NCI-H1105 treated with DMSO at 0.1 percent for 48 hours (cell line): ENCODE measurements around the gene ANO4.
"Not testable (repeated sequence)": the region's sequence is repeated elsewhere in the genome, so short reads cannot be mapped to it uniquely, and the experiment has no call there.

Experiments used
- DNase-seq: peaks from one replicate; lab custom pipeline; 2025; lab: John Stamatoyannopoulos, UW

The ANO4 gene

GRCh38 chr12:101042211-101042610 lies 247.6 kb downstream of the ANO4 start:
- DNase-seq: peak; percentile 43

DNA sequence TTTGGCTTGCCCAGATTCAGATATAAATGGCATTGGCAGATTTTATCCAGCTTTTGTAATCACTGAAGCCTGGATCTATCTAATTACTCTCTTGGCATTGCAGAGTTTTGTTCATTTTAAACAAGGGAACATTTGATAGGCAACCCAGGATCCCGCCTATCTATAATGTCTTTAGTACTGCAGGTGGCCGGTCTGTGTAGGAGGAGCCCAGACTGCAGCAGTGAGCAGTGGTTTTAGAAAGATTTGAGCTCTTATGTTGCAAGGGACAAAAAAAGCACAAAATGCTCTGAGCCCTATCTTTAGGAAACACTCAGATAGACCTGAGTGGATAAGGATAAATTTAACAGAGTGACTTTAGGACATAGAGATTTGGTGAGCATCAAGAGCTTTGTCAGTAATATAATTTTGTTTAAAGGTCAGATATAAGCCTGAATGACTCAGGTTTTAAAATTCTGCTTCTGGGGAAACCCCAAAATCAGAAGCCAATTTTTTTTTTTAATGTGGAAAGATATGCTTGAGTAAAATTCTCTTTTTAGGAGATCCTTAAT lies 250.0 kb downstream of the ANO4 start:
- no peak for DNase-seq

DNA sequence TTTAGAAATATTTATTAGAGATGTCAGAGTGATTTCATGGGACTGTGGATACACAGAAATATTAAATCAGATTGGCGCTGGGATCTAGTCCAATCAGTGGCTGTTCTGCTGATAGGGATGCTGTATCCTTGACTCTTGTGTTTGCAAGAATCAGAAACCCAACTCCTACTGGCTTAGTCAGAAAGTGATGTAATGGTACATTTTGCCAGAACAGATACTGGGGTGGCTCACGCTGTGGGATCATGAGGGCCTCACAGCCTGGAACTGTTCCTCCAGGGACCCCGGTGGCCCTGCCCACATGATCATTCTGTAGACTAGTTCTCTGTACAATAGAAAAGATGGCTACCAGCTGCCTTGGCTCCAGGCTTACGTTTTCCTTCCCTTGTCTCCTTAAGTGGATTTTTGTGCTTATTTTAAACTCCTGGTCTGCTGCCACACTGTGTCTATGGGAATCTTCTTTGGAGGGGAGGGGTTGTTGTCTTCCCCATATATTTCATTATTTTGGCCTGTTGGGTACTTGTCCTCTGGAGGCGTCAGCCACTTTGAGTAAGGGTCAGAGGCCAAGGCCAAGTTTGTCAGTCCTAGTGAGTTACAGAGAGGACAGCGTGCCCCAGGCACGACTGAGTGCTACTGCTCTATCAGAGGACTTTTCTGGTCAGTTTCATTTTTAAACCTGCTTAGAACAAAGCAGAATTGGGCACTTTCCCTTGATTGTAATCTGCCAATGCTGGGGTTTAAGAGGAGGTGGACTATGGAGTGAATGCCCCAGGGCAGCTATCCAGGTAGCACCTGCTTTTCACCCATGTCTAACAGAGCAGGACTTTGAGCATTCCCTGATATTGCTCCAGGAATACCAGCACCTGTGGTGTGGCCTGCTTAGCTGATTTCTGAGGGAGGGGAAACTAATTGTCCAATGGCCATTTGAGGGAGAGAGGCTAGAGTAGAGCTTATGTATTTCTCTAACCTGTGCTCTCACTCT lies 251.2 kb downstream of the ANO4 start:
- DNase-seq: no peak

DNA sequence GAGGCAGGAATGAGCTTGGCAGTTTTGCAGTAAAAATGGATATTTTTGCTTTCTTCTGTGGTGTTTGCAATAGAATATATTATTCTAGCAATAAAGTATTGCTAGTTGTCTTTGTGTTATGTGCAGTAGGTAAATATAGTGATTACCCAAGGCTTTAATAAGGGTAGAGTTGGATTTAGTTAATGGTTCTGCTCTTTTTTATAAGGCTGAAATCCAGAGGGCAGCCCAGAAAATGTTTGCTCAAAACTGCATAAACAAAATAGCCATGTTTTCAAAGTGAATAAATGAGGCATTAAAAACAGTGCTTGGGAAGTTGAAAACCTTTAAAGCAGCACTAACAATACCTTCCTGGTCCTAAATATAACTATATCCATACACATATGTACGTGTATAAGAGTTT lies 253.1 kb downstream of the ANO4 start:
- no peak for DNase-seq

GRCh38 chr12:101050631-101051030 lies 256.1 kb downstream of the ANO4 start:
- DNase-seq: no peak

GRCh38 chr12:101051151-101051550 lies 256.6 kb downstream of the ANO4 start:
- no peak for DNase-seq

DNA sequence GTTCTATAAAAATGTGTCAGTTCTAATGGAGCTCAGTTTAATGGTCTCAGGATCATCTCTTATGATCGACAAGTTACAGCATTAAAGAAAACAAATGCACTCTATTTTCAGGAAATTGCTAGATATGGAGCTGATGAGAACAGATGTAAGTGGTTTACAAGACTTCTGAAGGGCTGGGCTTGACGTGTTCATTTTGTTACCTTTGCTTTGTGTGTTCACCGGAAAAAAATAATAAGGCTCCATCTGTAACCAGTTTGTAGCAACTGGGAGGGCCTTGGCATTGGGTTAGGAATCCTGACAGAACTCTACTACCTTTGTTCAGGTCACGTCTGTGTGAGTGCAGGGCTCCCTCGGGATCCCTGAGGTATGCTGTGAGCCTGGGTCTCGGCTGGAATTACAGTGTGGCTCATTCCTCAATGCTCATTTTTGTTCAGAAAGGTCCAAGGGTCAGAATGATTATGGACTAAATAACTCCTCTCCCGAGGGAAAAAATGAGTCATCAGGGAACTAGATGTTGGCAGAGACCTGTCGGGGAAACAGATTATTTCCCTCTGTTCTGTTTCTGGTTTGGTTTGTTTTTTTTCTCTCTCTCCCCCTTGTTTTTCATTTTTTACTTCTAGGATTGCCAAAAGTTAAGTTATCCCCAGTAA lies 257.4 kb downstream of the ANO4 start:
- DNase-seq: no peak

GRCh38 chr12:101053203-101053602 lies 258.6 kb downstream of the ANO4 start:
- no peak for DNase-seq

GRCh38 chr12:101055940-101056339 lies 261.4 kb downstream of the ANO4 start:
- no peak for DNase-seq

DNA sequence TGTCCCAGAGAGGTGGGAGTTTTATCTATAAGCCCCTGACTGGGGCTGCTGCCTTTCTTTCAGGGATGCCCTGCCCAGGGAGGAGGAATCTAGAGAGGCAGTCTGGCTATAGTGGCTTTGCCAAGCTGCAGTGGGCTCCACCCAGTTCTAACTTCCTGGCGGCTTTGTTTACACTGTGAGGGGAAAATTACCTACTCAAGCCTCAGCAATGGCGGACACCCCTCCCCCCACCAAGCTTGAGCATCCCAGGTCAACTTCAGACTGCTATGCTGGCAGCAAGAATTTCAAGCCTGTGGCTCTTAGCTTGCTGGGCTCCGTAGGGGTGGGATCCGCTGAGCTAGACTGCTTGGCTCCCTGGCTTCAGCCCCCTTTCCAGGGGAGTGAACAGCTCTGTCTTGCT lies 267.9 kb downstream of the ANO4 start:
- DNase-seq: not testable (repeated sequence)

DNA sequence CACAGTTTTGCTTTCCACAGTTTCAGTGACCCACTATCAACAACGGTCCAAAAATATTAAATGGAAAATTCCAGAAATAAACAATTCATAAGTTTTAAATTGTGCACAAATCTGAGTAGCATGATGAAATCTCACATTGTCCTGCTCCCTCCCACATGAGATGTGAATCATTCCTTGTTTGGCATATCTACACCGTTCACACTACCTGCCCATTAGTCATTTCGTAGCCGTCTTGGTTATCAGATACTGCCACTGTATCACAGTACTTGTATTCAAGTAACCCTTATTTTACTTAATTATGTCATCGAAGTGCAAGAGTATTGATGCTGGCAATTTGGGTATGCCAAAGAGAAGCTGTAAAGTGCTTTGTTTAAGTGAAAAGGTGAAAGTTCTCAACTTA lies 270.1 kb downstream of the ANO4 start:
- DNase-seq: no peak

GRCh38 chr12:101066489-101066888 lies 271.9 kb downstream of the ANO4 start:
- DNase-seq: no peak

DNA sequence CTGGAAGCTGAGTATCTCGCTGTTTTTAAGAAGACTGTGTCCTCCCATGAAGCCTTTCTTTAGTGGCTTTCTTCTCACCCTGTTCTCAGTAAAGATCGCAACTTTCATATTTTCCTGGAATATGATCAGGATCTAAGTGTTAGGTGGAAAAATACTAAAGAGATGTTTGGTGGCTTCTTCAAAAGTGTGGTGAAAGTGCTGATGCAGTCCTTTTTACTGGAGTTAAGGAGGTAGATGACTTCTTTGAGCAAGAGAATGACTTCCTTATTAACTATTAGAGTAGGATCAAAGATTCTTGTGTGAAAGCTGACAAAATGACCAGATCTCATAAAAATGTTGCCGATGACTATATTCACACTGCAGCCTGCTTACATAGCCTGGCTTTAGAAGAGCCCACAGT lies 273.8 kb downstream of the ANO4 start:
- DNase-seq: no peak

GRCh38 chr12:101068836-101069235 lies 274.3 kb downstream of the ANO4 start:
- no peak for DNase-seq

DNA sequence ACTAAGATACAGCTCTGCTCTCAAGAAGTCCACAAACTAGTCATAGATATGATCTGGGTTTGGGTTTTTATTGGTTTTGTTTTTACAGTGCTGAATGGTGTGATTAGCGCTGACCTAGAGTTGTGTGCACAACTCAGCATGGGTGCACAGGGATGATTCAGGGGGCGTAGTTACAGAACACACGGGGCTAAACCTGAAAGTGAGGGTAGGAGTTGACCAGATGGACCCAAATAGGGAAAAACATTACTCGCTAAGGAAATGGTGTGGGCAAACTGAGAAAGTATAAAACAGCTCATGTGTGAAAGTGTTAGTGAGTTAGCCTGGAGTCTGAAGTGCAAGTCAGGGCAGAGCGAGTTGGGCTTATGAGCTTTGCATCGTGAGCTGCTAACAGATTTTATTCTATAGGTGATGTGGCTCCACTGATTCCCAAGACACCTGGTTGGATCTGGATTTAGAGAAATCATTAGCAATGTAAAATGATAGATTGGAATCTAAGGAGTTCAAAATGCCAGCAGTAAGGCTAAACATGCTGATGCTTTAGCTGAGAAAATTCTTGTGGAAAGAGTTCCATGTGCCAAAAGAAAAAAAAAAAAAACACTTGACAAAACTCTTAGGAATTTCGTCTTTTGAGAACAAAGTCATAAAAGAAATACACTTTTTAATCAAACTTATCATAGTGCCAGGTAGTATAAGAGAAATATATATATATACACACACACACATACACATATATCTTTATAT lies 280.5 kb downstream of the ANO4 start:
- no peak for DNase-seq

DNA sequence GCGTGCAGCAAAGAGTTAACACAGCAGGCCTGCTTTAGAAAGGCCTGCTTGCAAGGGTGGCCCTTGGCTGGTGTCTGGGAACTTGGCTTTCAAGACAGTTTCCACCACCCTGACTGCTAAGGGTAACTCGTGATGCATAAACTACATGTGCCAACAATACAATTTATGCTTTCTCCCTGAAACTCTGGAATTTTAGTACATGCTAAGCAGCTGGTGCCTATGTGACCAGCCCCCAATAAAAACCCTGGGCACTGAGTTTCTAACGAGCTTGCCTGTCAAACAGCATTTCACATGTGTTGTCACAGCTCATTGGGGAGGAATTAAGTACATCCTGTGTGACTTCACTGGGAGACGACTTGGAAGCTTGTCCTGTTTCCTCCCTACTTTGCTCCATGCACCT lies 282.3 kb downstream of the ANO4 start:
- DNase-seq: no peak

GRCh38 chr12:101077791-101078528 lies 283.4 kb downstream of the ANO4 start:
- DNase-seq: no peak

DNA sequence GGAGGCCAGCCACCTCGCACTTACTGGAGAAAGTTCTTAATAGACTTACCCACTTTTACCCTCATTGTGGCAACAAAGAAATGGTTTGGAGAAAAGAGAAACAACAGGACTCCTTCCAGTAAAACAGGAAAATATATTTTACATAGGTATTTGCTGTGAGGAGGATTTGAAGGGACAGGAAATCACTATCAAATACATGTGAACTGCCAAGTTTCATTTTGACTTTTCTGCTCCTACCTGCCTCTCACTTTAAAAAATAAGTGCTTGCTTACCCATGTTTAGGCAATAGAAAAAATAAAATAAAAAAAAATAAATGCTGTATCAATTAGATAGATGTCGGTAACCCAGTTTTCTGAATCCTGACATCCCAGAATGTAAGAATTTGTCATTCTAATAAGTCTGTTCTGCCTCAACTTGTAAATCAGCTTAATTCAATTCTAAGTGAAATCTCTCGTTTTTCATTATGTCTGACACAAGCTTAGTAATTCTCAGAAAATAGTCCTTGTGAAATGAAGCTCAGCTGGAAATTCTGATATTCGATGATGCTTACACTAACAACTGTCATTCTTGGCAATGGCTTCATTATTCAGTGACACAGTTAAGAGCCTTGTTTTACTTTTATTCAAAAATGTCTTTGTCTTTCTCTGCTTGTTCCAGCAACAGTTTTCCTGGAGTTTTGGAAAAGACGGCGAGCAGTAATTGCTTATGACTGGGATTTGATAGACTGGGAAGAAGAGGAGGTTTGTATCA lies 284.1 kb downstream of the ANO4 start:
- DNase-seq: no peak

GRCh38 chr12:101082706-101083105 lies 288.1 kb downstream of the ANO4 start:
- no peak for DNase-seq

GRCh38 chr12:101086490-101087135 lies 292.0 kb downstream of the ANO4 start:
- no peak for DNase-seq
